Uterus (tissue), 4 donors: ENCODE measurements around the gene RAI14. TPM values are rescaled to one million over a fixed set of nuclear protein-coding genes. Genes with fewer than 3 reads are reported as not detected.

Experiments used
- DNase-seq, 2 donors: peaks; one replicate each; pipeline ENCODE4 v3.0.0-alpha.2; 2019 to 2020
- H3K27ac ChIP-seq, 2 donors: fragments of 200-600 bp; sonication (generic); 1 replicate in 1 of 2; 2 replicates in 1 of 2; pipeline ENCODE4 v1.5.1; 2016 to 2018
- H3K27me3 ChIP-seq, 2 donors: fragments of 200-600 bp; sonication (generic); one replicate each; pipeline ENCODE4 v1.5.1; 2018 to 2019; ENCODE audit warnings: control low read depth in 1 of 2
- H3K36me3 ChIP-seq, 2 donors: fragments of 200-600 bp; sonication (generic); one replicate each; pipeline ENCODE4 v1.5.1; 2019; ENCODE audit warnings: control low read depth in 1 of 2
- H3K4me1 ChIP-seq, 2 donors: fragments of 200-600 bp; sonication (generic); one replicate each; pipeline ENCODE4 v1.5.1; 2018 to 2019; ENCODE audit warnings: control low read depth in 1 of 2
- H3K4me3 ChIP-seq, 2 donors: fragments of 200-600 bp; sonication (generic); 1 replicate in 1 of 2; 2 replicates in 1 of 2; pipeline ENCODE4 v1.5.1; 2018 to 2019; ENCODE audit warnings: mild to moderate bottlenecking in 1 of 2
- H3K9me3 ChIP-seq, 2 donors: fragments of 200-600 bp; sonication (generic); one replicate each; pipeline ENCODE4 v1.5.1; 2019; ENCODE audit warnings: control low read depth in 1 of 2
- POLR2A ChIP-seq, 2 donors: fragments of 450-650 bp; IDR thresholded peaks; one replicate each; pipeline ENCODE4 v1.6.1; 2016; ENCODE audit warnings: antibody characterized with exemption in 2 of 2, mild to moderate bottlenecking in 1 of 2, moderate library complexity in 1 of 2
- intact Hi-C: fragments of 100-400 bp; cut with DNase I; formaldehyde crosslinking; loops from one replicate; pipeline ENCODE4 v1.15.1; 2023; ENCODE audit warnings: low total_unique reads
- total RNA-seq, 4 donors: library from RNA; depleted of rRNA in 3 of 4; stranded (reverse); fragments of >200 nt in 3 of 4; gene quantifications; one replicate each; pipeline versions ENCODE4 v1.1.0 to v1.2.4, GENCODE V29; 2014 to 2023
- TF ChIP-seq, protein P1 (sequence below), 4 experiments: fragments of 200-600 bp in 2 of 4; fragments of 450-650 bp in 2 of 4; sonication (generic) in 2 of 4; IDR thresholded peaks; one replicate each; pipeline ENCODE4 v1.5.1; 2016 to 2019; ENCODE audit warnings: antibody characterized with exemption in 4 of 4, mild to moderate bottlenecking in 2 of 4, moderate library complexity in 1 of 4
- donor health status: DM: yes; HTN: yes; CAD: no.

The RAI14 gene
- total RNA-seq, 4 donors from 2014 or later = 32.4 to 264 (median 117) TPM

- H3K4me1 ChIP-seq = no peaks in the 10 kb centered on the region
- no peaks in the 10 kb centered on the region for H3K27me3 ChIP-seq
- H3K36me3 ChIP-seq = no peaks in the 10 kb centered on the region
- no peak overlapping the region for H3K4me3 ChIP-seq
- H3K9me3 ChIP-seq = no peaks in the 10 kb centered on the region
- no peak for DNase-seq
- H3K27ac ChIP-seq = no peak overlapping the region
- intact Hi-C loops = no loop called here
- TF ChIP-seq, protein P1, sequence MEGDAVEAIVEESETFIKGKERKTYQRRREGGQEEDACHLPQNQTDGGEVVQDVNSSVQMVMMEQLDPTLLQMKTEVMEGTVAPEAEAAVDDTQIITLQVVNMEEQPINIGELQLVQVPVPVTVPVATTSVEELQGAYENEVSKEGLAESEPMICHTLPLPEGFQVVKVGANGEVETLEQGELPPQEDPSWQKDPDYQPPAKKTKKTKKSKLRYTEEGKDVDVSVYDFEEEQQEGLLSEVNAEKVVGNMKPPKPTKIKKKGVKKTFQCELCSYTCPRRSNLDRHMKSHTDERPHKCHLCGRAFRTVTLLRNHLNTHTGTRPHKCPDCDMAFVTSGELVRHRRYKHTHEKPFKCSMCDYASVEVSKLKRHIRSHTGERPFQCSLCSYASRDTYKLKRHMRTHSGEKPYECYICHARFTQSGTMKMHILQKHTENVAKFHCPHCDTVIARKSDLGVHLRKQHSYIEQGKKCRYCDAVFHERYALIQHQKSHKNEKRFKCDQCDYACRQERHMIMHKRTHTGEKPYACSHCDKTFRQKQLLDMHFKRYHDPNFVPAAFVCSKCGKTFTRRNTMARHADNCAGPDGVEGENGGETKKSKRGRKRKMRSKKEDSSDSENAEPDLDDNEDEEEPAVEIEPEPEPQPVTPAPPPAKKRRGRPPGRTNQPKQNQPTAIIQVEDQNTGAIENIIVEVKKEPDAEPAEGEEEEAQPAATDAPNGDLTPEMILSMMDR (IDR thresholded peaks at IDR 0.05) = no peak
- TF ChIP-seq POLR2A (IDR thresholded peaks at IDR 0.05) = no peak
These were observed 207.8 kb downstream of the RAI14 start for GRCh38 chr5:34863946-34864345.

DNA sequence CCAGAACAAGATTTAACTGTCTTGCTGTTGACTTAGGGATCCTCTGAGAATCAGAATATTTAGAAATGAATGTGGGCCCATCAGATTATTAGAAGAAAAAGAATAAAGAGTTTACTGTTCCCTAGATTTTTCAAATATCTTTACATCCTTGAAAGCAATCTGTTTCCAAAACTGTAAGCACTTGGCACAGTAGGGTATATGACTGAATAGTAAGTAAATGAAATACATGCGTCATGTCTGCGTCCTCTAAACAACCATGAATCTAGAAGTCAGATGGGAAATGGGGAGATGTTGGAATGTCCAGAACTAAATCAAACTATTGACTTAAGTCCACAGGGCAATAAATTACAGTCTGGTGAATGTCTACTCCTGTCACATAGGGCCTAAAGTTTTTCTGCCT, 209.0 kb downstream of the RAI14 start:
- no peak overlapping the region for H3K27ac ChIP-seq
- intact Hi-C loops = no loop called here
- H3K36me3 ChIP-seq = no peaks in the 10 kb centered on the region
- H3K9me3 ChIP-seq = no peaks in the 10 kb centered on the region
- H3K27me3 ChIP-seq = no peaks in the 10 kb centered on the region
- H3K4me3 ChIP-seq = no peak overlapping the region
- DNase-seq = no peak
- H3K4me1 ChIP-seq = no peaks in the 10 kb centered on the region
- TF ChIP-seq, protein P1 (IDR thresholded peaks at IDR 0.05) = no peak
- no peak for TF ChIP-seq POLR2A (IDR thresholded peaks at IDR 0.05)

DNA sequence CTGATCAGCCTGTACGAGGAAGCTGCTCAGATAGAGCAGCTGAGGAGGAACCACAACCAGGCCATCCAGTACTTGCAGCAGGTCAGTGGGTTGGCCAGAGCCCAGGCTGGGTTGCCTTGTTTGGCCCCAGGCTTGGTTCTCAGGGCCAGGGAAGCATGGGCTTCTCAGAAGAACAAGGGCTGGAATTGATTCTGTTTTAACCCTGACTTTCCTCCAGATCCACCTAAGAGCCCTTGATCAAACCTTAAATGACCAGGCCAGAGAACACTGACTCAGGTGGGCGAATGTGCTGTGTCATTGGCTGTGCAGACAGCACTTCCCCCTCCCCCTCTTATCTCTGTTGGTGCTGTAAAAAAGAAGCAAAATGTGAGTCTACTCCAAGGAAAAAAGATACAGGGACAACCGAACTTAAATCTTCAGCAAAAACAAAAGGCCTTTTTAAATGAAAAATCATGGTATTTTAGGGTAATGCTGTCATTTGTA, 210.9 kb downstream of the RAI14 start:
- no peak for TF ChIP-seq POLR2A (IDR thresholded peaks at IDR 0.05)
- TF ChIP-seq, protein P1 (IDR thresholded peaks at IDR 0.05) = no peak
- Histone ChIP-seq H3K36me3 (no peaks in the 10 kb centered on the region), H3K9me3 (no peaks in the 10 kb centered on the region), H3K4me1 (no peaks in the 10 kb centered on the region), H3K27me3 (no peaks in the 10 kb centered on the region), H3K27ac (no peak overlapping the region), H3K4me3 (no peak overlapping the region)
- peak in 1 of 2 donors; percentile 20 for DNase-seq
- intact Hi-C loops = no loop called here

DNA sequence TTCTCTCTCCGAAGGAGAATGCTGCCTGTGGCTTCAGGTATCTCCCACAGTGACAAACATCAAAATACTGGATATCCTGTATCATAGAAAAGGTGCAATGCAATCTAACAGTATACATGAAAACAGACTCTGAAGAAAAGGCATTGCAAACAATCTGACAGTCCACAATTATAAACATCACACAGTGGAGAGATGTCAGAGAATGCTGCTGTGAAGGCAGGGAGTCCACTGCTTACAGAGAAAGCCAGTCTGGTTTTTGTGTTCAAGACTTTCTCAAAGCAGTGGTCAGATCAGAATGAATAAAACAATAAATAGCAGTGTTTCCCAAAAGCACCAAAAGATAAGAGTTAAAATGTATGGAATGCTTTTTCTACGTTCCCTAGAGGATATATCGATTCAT, 211.5 kb downstream of the RAI14 start:
- intact Hi-C loops = no loop called here
- no peak for DNase-seq
- H3K4me1 ChIP-seq = no peaks in the 10 kb centered on the region
- no peaks in the 10 kb centered on the region for H3K9me3 ChIP-seq
- H3K4me3 ChIP-seq = no peak overlapping the region
- no peaks in the 10 kb centered on the region for H3K36me3 ChIP-seq
- no peaks in the 10 kb centered on the region for H3K27me3 ChIP-seq
- TF ChIP-seq, protein P1 (IDR thresholded peaks at IDR 0.05) = no peak
- TF ChIP-seq POLR2A (IDR thresholded peaks at IDR 0.05) = no peak
- no peak overlapping the region for H3K27ac ChIP-seq

GRCh38 chr5:34868791-34869190, 212.7 kb downstream of the RAI14 start:
- no peak for TF ChIP-seq POLR2A (IDR thresholded peaks at IDR 0.05)
- TF ChIP-seq, protein P1 (IDR thresholded peaks at IDR 0.05) = no peak
- intact Hi-C loops = no loop called here

More at GRCh38 chr5:34868791-34869190, 212.7 kb downstream of the RAI14 start:
- Histone ChIP-seq H3K27ac (no peak overlapping the region), H3K4me1 (no peaks in the 10 kb centered on the region), H3K4me3 (no peak overlapping the region), H3K9me3 (no peaks in the 10 kb centered on the region), H3K36me3 (no peaks in the 10 kb centered on the region), H3K27me3 (no peaks in the 10 kb centered on the region)
- DNase-seq = no peak
